Keratinocyte (primary cell): ENCODE measurements around the gene SLC26A4.

ENCODE experiments used
- CTCF ChIP-seq, 3 experiments: IDR thresholded peaks in 1 of 3; conservative IDR thresholded peaks in 1 of 3; optimal IDR thresholded peaks in 1 of 3; 2 replicates in 2 of 3; 3 replicates in 1 of 3; pipeline versions ENCODE3 to v1.5.1; 2011; ENCODE audit warnings: low read length in 3 of 3, mild to moderate bottlenecking in 3 of 3, moderate library complexity in 2 of 3, control low read depth in 1 of 3, inconsistent platforms in 1 of 3; ENCODE audit not compliant: insufficient read depth in 2 of 3; ENCODE audit errors: extremely low read depth in 1 of 3
- EZH2 ChIP-seq: IDR thresholded peaks from one replicate; pipeline ENCODE4 v1.6.1; 2012; ENCODE audit warnings: inconsistent platforms, mild to moderate bottlenecking, low read length, moderate library complexity

- TF ChIP-seq EZH2 (no peak), CTCF (optimal IDR thresholded peaks at IDR 0.05 in 1 of 3, IDR thresholded peaks at IDR 0.05 in 1 of 3, conservative IDR thresholded peaks at IDR 0.05 in 1 of 3; ENCODE audit: extremely low read depth in 1 of 3, insufficient read depth in 2 of 3, low read length in 3 of 3) (no peak)
These were observed 42.6 kb downstream of the SLC26A4 start for GRCh38 chr7:107703219-107703618.
